Fibroblast of lung (primary cell): ENCODE measurements around the gene DNAJC5. TPM values are rescaled to one million over a fixed set of nuclear protein-coding genes. Genes with fewer than 3 reads are reported as not detected.

Experiments
- DNase-seq, 2 donors: peaks; one replicate each; pipeline versions ENCODE4 v3.0.0 to v3.0.0-alpha.2; 2010; ENCODE audit warnings: low read depth in 2 of 2
- H2AFZ ChIP-seq: 2 replicates; pipeline ENCODE4 v1.5.1; 2012; ENCODE audit warnings: low read length, control low read depth, inconsistent platforms
- H3K27ac ChIP-seq: 2 replicates; pipeline ENCODE4 v1.5.1; 2011; ENCODE audit warnings: low read length, control low read depth; ENCODE audit not compliant: insufficient read depth
- H3K27me3 ChIP-seq: 2 replicates; pipeline ENCODE4 v1.5.1; 2011; ENCODE audit warnings: mild to moderate bottlenecking, low read length; ENCODE audit not compliant: control insufficient read depth, insufficient read depth
- H3K36me3 ChIP-seq: 2 replicates; pipeline ENCODE4 v1.5.1; 2011; ENCODE audit warnings: low read length; ENCODE audit not compliant: control insufficient read depth, insufficient read depth
- H3K4me1 ChIP-seq: 2 replicates; pipeline ENCODE4 v1.5.1; 2011; ENCODE audit warnings: low read length; ENCODE audit not compliant: control insufficient read depth, insufficient read depth; ENCODE audit errors: extremely low read depth
- H3K4me2 ChIP-seq: 2 replicates; pipeline ENCODE4 v1.5.1; 2011; ENCODE audit warnings: low read length, control low read depth; ENCODE audit not compliant: insufficient read depth; ENCODE audit errors: extremely low read depth
- H3K4me3 ChIP-seq, 4 experiments: fragments of 200-600 bp in 1 of 4; sonication (generic) in 1 of 4; replicated peaks in 1 of 4; 2 replicates each; pipeline ENCODE4 v1.5.1; 2011 to 2016; ENCODE audit warnings: low read length in 4 of 4, low read depth in 3 of 4, mild to moderate bottlenecking in 3 of 4, control low read depth in 2 of 4, inconsistent platforms in 1 of 4, mixed read lengths in 1 of 4; ENCODE audit not compliant: insufficient read depth in 1 of 4; ENCODE audit errors: control extremely low read depth in 1 of 4
- H3K79me2 ChIP-seq: 2 replicates; pipeline ENCODE4 v1.5.1; 2012; ENCODE audit warnings: mild to moderate bottlenecking, low read length, inconsistent platforms; ENCODE audit not compliant: control insufficient read depth, insufficient read depth
- H3K9ac ChIP-seq: 2 replicates; pipeline ENCODE4 v1.5.1; 2011; ENCODE audit warnings: mild to moderate bottlenecking, low read length, control low read depth; ENCODE audit not compliant: insufficient read depth
- H3K9me3 ChIP-seq: 2 replicates; pipeline ENCODE4 v1.5.1; 2012; ENCODE audit warnings: low read depth, low read length; ENCODE audit not compliant: control insufficient read depth, insufficient read depth
- H4K20me1 ChIP-seq: 2 replicates; pipeline ENCODE4 v1.5.1; 2011; ENCODE audit warnings: low read length; ENCODE audit not compliant: control insufficient read depth, insufficient read depth; ENCODE audit errors: extremely low read depth
- CTCF ChIP-seq, 2 donors: IDR thresholded peaks in 1 of 2; conservative IDR thresholded peaks in 1 of 2; 1 replicate in 1 of 2; 2 replicates in 1 of 2; pipeline ENCODE4 v1.5.1; 2011 to 2012; ENCODE audit warnings: low read length in 2 of 2, control low read depth in 1 of 2, inconsistent platforms in 1 of 2, low read depth in 1 of 2, mild to moderate bottlenecking in 1 of 2
- EZH2 ChIP-seq: IDR thresholded peaks from 2 replicates; pipeline ENCODE4 v1.5.1; 2012; ENCODE audit warnings: low read length, control low read depth, mild to moderate bottlenecking; ENCODE audit errors: missing control alignments
- polyA plus RNA-seq, 2 donors: library from polyadenylated mRNA; depleted of rRNA in 1 of 2; stranded (reverse) in 1 of 2; unstranded in 1 of 2; fragments of >200 nt; gene quantifications; 2 replicates each; pipeline ENCODE4 v1.2.1, GENCODE V29; 2011 to 2012; ENCODE audit warnings: missing spikeins in 1 of 2
- total RNA-seq: library from RNA; depleted of rRNA; stranded (reverse); fragments of >200 nt; gene quantifications from 2 replicates; pipeline ENCODE4 v1.2.1, GENCODE V29; 2014

The DNAJC5 gene
- total and polyA plus RNA-seq, 2 donors (not counting 1 experiment from before 2014, with no cell fraction given), result 29.6 to 48.9 TPM

GRCh38 chr20:63931735-63932134 is 36.8 kb downstream of the DNAJC5 start:
- Histone ChIP-seq H3K27ac (no peak overlapping the region), H2AFZ (no peak overlapping the region), H3K4me1 (no peaks in the 10 kb centered on the region), H4K20me1 (no peaks in the 10 kb centered on the region), H3K27me3 (no peaks in the 10 kb centered on the region), H3K9me3 (no peaks in the 10 kb centered on the region), H3K79me2 (peaks cover 3% of the 10 kb centered on the region), H3K9ac (no peak overlapping the region), H3K4me3 (no peak overlapping the region), H3K4me2 (no peak overlapping the region), H3K36me3 (peaks cover 25% of the 10 kb centered on the region)
- TF ChIP-seq CTCF (conservative IDR thresholded peaks at IDR 0.05 in 1 of 2, IDR thresholded peaks at IDR 0.05 in 1 of 2; ENCODE audit: low read depth in 1 of 2, low read length in 2 of 2), result no peak
- no peak for TF ChIP-seq EZH2
- no peak for DNase-seq

GRCh38 chr20:63932606-63933160 is 37.8 kb downstream of the DNAJC5 start:
- no peak for DNase-seq

GRCh38 chr20:63933646-63934045 is 38.7 kb downstream of the DNAJC5 start:
- DNase-seq, result no peak
- H3K9ac ChIP-seq, result no peak overlapping the region

More at GRCh38 chr20:63932606-63933160, 37.8 kb downstream of the DNAJC5 start:
- peaks cover 25% of the 10 kb centered on the region for H3K36me3 ChIP-seq
- no peak for TF ChIP-seq CTCF (conservative IDR thresholded peaks at IDR 0.05 in 1 of 2, IDR thresholded peaks at IDR 0.05 in 1 of 2; ENCODE audit: low read depth in 1 of 2, low read length in 2 of 2)
- TF ChIP-seq EZH2, result no peak
- peaks cover 1% of the 10 kb centered on the region for H3K79me2 ChIP-seq
- no peak overlapping the region for H2AFZ ChIP-seq
- H3K4me3 ChIP-seq, result no peak overlapping the region
- no peaks in the 10 kb centered on the region for H3K27me3 ChIP-seq
- no peaks in the 10 kb centered on the region for H4K20me1 ChIP-seq
- H3K4me2 ChIP-seq, result no peak overlapping the region
- no peaks in the 10 kb centered on the region for H3K4me1 ChIP-seq
- no peak overlapping the region for H3K27ac ChIP-seq
- H3K9me3 ChIP-seq, result no peaks in the 10 kb centered on the region
- no peak overlapping the region for H3K9ac ChIP-seq

More at GRCh38 chr20:63933646-63934045, 38.7 kb downstream of the DNAJC5 start:
- Histone ChIP-seq H3K36me3 (peaks cover 20% of the 10 kb centered on the region), H4K20me1 (no peaks in the 10 kb centered on the region), H3K4me3 (no peak overlapping the region), H2AFZ (no peak overlapping the region), H3K4me2 (no peak overlapping the region), H3K9me3 (no peaks in the 10 kb centered on the region), H3K27me3 (no peaks in the 10 kb centered on the region), H3K27ac (no peak overlapping the region), H3K4me1 (no peaks in the 10 kb centered on the region), H3K79me2 (peaks cover 1% of the 10 kb centered on the region)
- TF ChIP-seq EZH2, result no peak
- TF ChIP-seq CTCF (conservative IDR thresholded peaks at IDR 0.05 in 1 of 2, IDR thresholded peaks at IDR 0.05 in 1 of 2; ENCODE audit: low read depth in 1 of 2, low read length in 2 of 2), result no peak
